Astrocyte (in vitro differentiated cells and primary cell): ENCODE data around the gene GPBAR1. TPM values are rescaled to one million over a fixed set of nuclear protein-coding genes. Genes with fewer than 3 reads are reported as not detected.

ENCODE experiments used
- DNase-seq: peaks from one replicate; pipeline ENCODE4 v3.0.0-alpha.2; 2010; ENCODE audit warnings: low read depth
- FAIRE-seq: peaks from 2 replicates; lab custom pipeline; 2011; peaks lifted over from hg19 to GRCh38; lab: Jason Lieb, UNC
- H2AFZ ChIP-seq: 2 replicates; pipeline ENCODE4 v1.6.0; 2012; ENCODE audit warnings: low read depth, low read length, inconsistent platforms
- H3K27ac ChIP-seq: 2 replicates; pipeline ENCODE4 v1.5.1; 2011; ENCODE audit warnings: low read depth, low read length, inconsistent platforms
- H3K27me3 ChIP-seq: 2 replicates; pipeline ENCODE4 v1.6.0; 2011; ENCODE audit warnings: low read length, inconsistent platforms; ENCODE audit not compliant: insufficient read depth
- H3K36me3 ChIP-seq: 2 replicates; pipeline ENCODE4 v1.5.1; 2011; ENCODE audit warnings: low read length, inconsistent platforms; ENCODE audit not compliant: insufficient read depth
- H3K4me1 ChIP-seq: 2 replicates; pipeline ENCODE4 v1.5.1; 2011; ENCODE audit warnings: low read length, inconsistent platforms; ENCODE audit not compliant: insufficient read depth
- H3K4me2 ChIP-seq: 2 replicates; pipeline ENCODE4 v1.6.0; 2012; ENCODE audit warnings: low read length, inconsistent platforms
- H3K4me3 ChIP-seq: 2 replicates; pipeline ENCODE4 v1.5.1; 2011; ENCODE audit warnings: low read depth, mild to moderate bottlenecking, low read length, inconsistent platforms; ENCODE audit not compliant: insufficient read depth
- H3K79me2 ChIP-seq: 2 replicates; pipeline ENCODE4 v1.6.0; 2012; ENCODE audit warnings: mild to moderate bottlenecking, low read length, inconsistent platforms; ENCODE audit not compliant: insufficient read depth
- H3K9ac ChIP-seq: 2 replicates; pipeline ENCODE4 v1.6.0; 2012; ENCODE audit warnings: mild to moderate bottlenecking, low read length, inconsistent platforms
- H3K9me3 ChIP-seq: 2 replicates; pipeline ENCODE4 v1.5.1; 2012; ENCODE audit warnings: low read depth, mild to moderate bottlenecking, low read length, inconsistent platforms; ENCODE audit not compliant: insufficient read depth
- H4K20me1 ChIP-seq: 2 replicates; pipeline ENCODE4 v1.6.0; 2012; ENCODE audit warnings: low read length, inconsistent platforms; ENCODE audit not compliant: insufficient read depth
- H3K27ac Mint-ChIP-seq: one replicate; pipeline ENCODE4 v1.8.0; 2021; ENCODE audit warnings: mild to moderate bottlenecking, mixed read lengths; ENCODE audit not compliant: unreplicated experiment
- H3K27me3 Mint-ChIP-seq: one replicate; pipeline ENCODE4 v1.8.0; 2021; ENCODE audit warnings: low read depth, mixed read lengths; ENCODE audit not compliant: unreplicated experiment
- H3K36me3 Mint-ChIP-seq: one replicate; pipeline ENCODE4 v1.8.0; 2021; ENCODE audit warnings: low read depth, mixed read lengths; ENCODE audit not compliant: unreplicated experiment
- H3K4me1 Mint-ChIP-seq: one replicate; pipeline ENCODE4 v1.8.0; 2021; ENCODE audit warnings: low read depth, mixed read lengths; ENCODE audit not compliant: unreplicated experiment
- H3K4me3 Mint-ChIP-seq: one replicate; pipeline ENCODE4 v1.8.0; 2021; ENCODE audit warnings: mild to moderate bottlenecking, moderate library complexity, mixed read lengths; ENCODE audit not compliant: unreplicated experiment
- H3K9me3 Mint-ChIP-seq: one replicate; pipeline ENCODE4 v1.8.0; 2021; ENCODE audit warnings: mild to moderate bottlenecking, mixed read lengths; ENCODE audit not compliant: unreplicated experiment
- EZH2 ChIP-seq: IDR thresholded peaks from 2 replicates; pipeline ENCODE4 v1.6.1; 2012; ENCODE audit warnings: mild to moderate bottlenecking, low read length, inconsistent platforms; ENCODE audit not compliant: insufficient read depth
- total RNA-seq: library from RNA; stranded (reverse); gene quantifications from 2 replicates; pipeline ENCODE4 v1.2.1, GENCODE V29; 2021
- TF ChIP-seq, protein P1 (sequence below): IDR thresholded peaks from 2 replicates; pipeline ENCODE4 v1.5.1; 2011; ENCODE audit warnings: low read depth, mild to moderate bottlenecking, inconsistent platforms, low read length, moderate library complexity; ENCODE audit not compliant: insufficient read depth

The GPBAR1 gene
- total RNA-seq, 1 donor from 2014 or later: 0.70 TPM

DNA sequence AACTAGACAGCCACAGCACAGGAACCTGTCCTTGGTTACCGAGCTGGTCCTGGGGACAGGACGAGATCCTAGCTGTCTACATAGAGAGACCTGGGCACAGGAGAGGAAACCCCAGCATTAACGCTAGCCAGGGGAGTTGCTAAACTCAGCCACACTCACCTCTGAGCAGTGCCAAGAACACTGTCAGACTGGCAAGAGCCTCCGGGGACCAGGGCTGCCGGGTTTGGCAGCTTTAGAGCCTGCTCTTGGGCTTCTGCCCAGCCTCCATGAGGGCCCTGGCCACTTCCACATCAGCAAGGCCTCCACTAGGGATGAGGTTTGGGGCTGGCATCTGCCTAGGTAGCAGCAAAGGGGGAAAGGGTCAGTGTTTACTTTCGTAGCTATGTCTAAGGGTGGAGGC, 24.8 kb downstream of the GPBAR1 start:
- FAIRE-seq: no peak
- Histone ChIP-seq H3K4me3 (no peak overlapping the region), H3K79me2 (peaks cover 74% of the 10 kb centered on the region), H3K36me3 (peaks cover 4% of the 10 kb centered on the region), H4K20me1 (peaks cover 26% of the 10 kb centered on the region), H3K4me1 (peaks cover 68% of the 10 kb centered on the region), H3K9me3 (no peaks in the 10 kb centered on the region), H3K4me2 (peak overlapping the region; percentile 81), H3K9ac (peak overlapping the region; percentile 90), H3K27me3 (no peaks in the 10 kb centered on the region), H2AFZ (no peak overlapping the region), H3K27ac (peak overlapping the region; percentile 100)
- no peak overlapping the region for H3K4me3 Mint-ChIP-seq
- H3K27me3 Mint-ChIP-seq: no peaks in the 10 kb centered on the region
- H3K4me1 Mint-ChIP-seq: peaks cover 50% of the 10 kb centered on the region
- no peaks in the 10 kb centered on the region for H3K9me3 Mint-ChIP-seq
- no peaks in the 10 kb centered on the region for H3K36me3 Mint-ChIP-seq
- TF ChIP-seq, protein P1, sequence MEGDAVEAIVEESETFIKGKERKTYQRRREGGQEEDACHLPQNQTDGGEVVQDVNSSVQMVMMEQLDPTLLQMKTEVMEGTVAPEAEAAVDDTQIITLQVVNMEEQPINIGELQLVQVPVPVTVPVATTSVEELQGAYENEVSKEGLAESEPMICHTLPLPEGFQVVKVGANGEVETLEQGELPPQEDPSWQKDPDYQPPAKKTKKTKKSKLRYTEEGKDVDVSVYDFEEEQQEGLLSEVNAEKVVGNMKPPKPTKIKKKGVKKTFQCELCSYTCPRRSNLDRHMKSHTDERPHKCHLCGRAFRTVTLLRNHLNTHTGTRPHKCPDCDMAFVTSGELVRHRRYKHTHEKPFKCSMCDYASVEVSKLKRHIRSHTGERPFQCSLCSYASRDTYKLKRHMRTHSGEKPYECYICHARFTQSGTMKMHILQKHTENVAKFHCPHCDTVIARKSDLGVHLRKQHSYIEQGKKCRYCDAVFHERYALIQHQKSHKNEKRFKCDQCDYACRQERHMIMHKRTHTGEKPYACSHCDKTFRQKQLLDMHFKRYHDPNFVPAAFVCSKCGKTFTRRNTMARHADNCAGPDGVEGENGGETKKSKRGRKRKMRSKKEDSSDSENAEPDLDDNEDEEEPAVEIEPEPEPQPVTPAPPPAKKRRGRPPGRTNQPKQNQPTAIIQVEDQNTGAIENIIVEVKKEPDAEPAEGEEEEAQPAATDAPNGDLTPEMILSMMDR: no peak
- TF ChIP-seq EZH2: no peak
- DNase-seq: peak; percentile 53
- H3K27ac Mint-ChIP-seq: no peak overlapping the region

DNA sequence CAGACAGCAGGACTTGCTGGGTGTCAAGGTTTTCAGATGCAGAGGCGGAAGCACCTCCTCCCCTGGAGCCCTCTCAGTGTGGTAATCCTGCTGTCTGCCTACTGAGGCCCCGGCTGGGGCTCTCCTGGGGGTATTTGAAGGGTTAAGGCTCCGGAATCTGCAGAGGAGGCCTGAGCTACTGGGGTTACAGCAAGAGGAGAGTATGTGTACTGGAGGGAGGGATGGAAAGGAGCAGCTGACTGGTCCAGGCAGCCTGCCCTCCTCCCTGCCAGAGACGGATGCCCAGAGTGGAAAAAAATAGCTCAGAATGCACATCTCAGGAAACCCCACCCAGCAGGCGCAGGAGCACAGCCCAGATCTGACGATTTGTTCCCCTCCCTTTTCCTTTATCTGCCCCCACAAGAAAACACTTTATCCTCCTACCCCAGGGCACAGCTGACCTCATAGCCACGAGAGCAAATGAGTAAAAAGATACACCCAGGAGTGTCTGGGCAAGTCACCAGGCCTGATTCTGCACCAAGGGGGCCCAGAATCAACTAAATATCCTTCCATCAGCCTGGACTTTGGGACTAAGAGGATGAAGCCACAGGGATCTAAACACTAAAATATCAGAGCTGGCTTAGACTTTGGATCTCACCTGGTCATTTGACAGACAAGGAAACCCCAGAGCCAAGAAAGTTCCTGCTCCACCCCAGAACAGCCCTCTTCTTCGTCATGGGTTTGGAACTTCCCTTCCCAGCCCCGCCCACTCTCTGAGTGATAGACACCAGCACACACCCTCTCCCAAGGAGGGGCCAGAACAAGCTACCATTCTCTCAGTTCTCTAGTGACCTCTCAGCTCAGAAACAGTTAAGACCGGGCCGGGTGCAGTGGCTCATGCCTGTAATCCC, 26.0 kb downstream of the GPBAR1 start:
- Mint-ChIP-seq H3K36me3 (peaks cover 2% of the 10 kb centered on the region), H3K4me1 (peaks cover 50% of the 10 kb centered on the region), H3K4me3 (peak overlapping the region; percentile 66), H3K9me3 (no peaks in the 10 kb centered on the region), H3K27me3 (no peaks in the 10 kb centered on the region), H3K27ac (peak overlapping the region; percentile 98)
- Histone ChIP-seq H4K20me1 (peaks cover 21% of the 10 kb centered on the region), H3K9ac (peak overlapping the region; percentile 90), H3K27ac (peak overlapping the region; percentile 100), H2AFZ (peak overlapping the region; percentile 69), H3K27me3 (no peaks in the 10 kb centered on the region), H3K36me3 (no peaks in the 10 kb centered on the region), H3K4me1 (peaks cover 76% of the 10 kb centered on the region), H3K9me3 (no peaks in the 10 kb centered on the region), H3K4me3 (peak overlapping the region; percentile 48), H3K4me2 (peak overlapping the region; percentile 81), H3K79me2 (peaks cover 80% of the 10 kb centered on the region)
- TF ChIP-seq EZH2: no peak
- TF ChIP-seq, protein P1: no peak
- FAIRE-seq (no peak), DNase-seq (peak; percentile 95)
